HG03354 (cell line): ENCODE data around the gene COG5.

Experiments
- ATAC-seq: cut with Tn5 transposase; IDR thresholded peaks from one replicate; pipeline ENCODE4 v1.9.1; 2021; ENCODE audit warnings: mild to moderate bottlenecking; ENCODE audit not compliant: unreplicated experiment, poor library complexity, severe bottlenecking

Gene COG5

GRCh38 chr7:107563775-107564552 lies at the start of gene COG5, which contains the start of gene DUS4L:
COG5 (minus strand) TSS chr7:107563920; CDS start chr7:107563896, 24 bp downstream.
DUS4L (plus strand) TSS chr7:107563971; CDS start chr7:107567071, 3,100 bp downstream.
- peak; percentile 97 for ATAC-seq

GRCh38 chr7:107613439-107613838 lies 49.7 kb upstream of the COG5 start:
- ATAC-seq, result no peak

- no peak for ATAC-seq
Observed at GRCh38 chr7:107610323-107610722, 46.6 kb upstream of the COG5 start.

- no peak for ATAC-seq
Observed at GRCh38 chr7:107609811-107610261, 46.1 kb upstream of the COG5 start.

DNA sequence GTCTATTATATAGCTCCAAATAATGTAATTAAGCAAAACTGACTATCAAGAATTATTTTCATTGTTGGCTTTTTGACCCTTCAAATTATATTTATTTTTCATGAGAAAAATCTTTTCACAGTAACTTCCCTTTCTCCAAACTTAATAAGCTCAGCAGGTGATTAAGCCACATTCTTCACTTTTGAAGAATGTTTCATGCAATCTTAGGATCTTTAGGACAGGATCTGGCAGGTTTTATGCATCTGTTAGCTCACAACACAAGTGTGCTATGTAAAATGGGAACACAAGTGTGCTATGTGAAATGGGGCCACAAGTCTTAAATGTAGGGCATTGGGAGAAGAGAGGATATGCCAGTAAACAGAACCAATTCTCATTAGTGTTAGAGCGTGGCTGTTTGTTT lies 42.6 kb upstream of the COG5 start:
- ATAC-seq, result no peak

DNA sequence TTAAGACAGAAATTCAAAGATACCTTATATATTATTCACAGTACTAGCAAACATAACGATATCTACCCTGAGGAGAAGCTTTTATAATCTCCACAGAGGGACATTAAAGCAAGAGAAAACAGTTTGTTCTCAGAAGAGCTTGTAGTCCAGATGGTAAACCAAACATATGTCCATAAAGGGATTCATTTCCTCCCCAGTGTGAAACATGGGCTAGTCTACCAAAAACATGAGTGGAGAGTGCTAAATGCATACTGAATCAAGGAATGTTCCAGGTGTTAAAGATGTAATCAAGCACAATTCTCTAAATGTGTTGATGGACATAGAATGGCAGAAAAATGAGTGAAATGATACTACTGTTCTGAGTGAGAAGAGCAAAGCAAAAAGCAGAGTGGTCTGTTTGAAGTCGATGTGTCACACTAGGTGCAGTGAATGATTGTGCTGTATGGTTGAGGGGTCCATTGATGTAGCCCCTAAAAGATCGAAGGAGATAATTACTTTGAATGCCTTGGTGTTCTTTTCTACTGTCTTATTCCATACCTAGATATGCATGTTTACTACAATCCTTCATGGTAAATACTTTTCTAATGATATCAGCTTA lies 41.6 kb upstream of the COG5 start:
- ATAC-seq, result no peak

- no peak for ATAC-seq
Observed at GRCh38 chr7:107600816-107601215, 37.1 kb upstream of the COG5 start.

DNA sequence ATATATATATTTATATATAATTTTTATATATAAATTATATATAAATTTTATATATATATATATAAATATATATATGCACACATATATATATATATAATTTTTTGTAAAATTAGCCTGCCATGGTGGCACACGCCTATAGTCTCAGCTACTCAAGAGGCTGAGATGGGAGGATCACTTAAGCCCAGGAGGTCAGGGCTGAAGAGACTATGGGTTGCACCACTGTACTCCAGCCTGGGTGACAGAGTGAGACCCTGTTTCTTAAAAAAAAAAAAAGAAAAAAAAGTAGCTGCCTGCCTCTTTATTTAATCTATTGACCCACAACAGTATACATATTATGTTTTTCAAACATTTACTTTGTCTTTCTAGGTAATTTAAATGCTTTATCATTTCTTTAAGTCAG lies 35.5 kb upstream of the COG5 start:
- no peak for ATAC-seq

- no peak for ATAC-seq
Observed at GRCh38 chr7:107597953-107598352, 34.2 kb upstream of the COG5 start.

DNA sequence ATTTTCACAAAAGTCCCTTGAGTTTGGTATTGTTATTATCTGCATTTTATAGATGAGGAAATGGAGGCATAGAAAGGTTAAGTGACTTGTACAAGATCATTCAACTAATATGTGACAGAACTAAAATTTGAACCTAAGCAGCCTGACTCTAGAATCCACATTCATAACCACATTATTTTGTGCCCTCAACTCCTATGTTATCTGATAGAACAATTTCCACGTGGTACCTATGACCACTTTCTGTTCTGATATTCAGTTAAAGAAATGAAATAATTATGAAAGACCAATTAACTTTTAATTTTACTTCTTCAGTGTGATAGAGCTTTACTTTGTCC lies 33.8 kb upstream of the COG5 start:
- ATAC-seq, result no peak

- no peak for ATAC-seq
Observed at GRCh38 chr7:107596881-107597581, 33.3 kb upstream of the COG5 start.

DNA sequence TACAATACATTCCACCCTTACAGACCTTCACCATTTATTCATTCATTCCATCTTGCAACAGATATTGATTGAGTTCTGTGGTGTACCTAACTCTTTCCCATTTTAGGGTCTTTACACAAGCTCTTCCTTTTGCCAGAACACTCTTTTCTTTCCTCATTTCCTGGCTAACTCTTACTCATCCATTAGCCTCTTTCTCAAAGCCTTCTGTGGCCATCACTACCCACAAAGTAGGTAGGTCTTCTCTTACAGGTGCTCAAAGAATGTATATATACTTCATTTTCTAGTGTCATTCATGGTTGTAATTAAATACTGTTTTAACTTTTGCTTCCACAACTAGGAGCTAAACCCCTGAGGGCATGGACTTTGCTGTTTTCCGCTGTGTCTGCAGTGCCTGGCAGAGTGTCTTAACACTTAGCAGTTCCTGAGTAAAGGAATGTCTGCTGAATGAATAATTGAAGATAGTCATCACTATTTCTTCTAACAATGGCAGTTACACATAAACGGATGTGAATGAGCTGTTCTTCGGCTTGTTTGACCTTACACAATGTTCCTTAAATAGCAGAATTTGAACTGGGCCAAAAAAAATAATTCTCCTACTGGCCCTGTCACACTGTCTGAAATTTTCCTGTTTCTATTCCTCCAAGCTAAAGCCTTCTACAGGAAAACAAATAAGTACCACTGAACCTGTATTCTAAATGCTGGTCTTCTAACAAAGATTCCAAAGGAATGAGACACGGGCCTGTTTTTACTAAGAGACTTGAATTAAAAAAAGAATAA lies 31.4 kb upstream of the COG5 start:
- ATAC-seq, result no peak

DNA sequence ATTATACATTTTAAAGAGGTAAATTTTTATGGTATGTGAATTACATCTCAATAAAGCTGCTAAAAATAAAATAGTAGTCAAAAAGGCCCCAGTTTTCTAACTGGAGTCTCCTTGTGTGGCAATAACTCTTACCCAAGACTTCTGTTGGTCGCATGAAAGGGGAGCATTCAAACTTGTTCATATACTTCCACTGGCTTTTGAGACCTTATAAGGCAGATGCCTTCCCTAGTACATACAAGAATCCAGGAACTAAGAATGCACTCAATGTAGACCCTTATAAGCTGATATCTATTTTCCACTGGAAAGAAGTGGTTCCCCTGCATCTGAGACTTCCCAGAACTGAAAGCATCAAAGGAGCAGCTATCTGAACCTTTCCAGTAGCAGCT lies 29.3 kb upstream of the COG5 start:
- no peak for ATAC-seq

- ATAC-seq, result no peak
Observed at GRCh38 chr7:107592361-107593024, 28.8 kb upstream of the COG5 start.

- no peak for ATAC-seq
Observed at GRCh38 chr7:107591421-107591820, 27.7 kb upstream of the COG5 start.

GRCh38 chr7:107588529-107589130 lies 24.9 kb upstream of the COG5 start:
- no peak for ATAC-seq

DNA sequence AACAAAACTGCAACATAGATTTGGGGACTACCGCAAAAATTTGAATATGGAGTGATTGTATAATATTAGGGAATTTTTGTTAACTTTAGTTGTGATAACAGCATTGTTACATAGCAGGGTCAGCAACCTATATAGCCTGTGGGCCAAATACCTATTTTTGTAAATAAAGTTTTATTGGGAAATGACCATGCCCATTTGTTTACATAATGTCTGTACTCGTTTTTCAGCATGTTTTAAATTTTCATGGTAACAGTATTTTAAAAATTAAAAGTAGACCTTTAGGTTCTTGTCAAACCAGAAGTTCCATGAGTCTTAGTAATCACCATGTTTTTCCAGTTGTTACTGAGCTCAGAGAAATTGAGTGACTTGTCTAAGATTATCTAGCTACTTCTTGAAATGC lies 21.0 kb upstream of the COG5 start:
- no peak for ATAC-seq

DNA sequence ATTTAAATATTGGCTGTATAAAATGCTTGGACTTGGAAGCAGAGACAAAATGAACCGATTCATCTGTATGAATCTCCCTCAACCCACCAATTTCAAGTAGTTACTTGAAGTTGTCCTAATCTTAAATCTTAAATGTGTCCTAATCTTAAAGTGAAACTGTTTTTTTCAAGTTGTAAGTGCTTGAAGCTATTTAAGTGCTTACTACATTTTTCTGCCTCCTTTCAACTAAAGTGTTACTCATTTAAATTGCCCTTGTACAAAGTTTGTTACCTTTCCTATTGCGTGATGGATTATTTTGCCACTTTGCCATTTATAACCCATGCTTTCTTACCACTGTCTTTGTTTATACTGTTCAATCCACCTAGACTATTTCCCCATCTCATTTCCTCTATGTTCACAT lies 19.2 kb upstream of the COG5 start:
- no peak for ATAC-seq

- no peak for ATAC-seq
Observed at GRCh38 chr7:107581387-107582013, 17.8 kb upstream of the COG5 start.
